Stomach (tissue), 4 donors: ENCODE results near the gene FOXP2.

Source experiments
- CTCF ChIP-seq, 7 experiments: fragments of 450-650 bp in 4 of 7; fragments of 200-600 bp in 3 of 7; sonication (generic) in 3 of 7; IDR thresholded peaks; one replicate each; pipeline ENCODE4 v1.5.1; 2016 to 2019; ENCODE audit warnings: antibody characterized with exemption in 7 of 7, control low read depth in 2 of 7, mild to moderate bottlenecking in 1 of 7
- EP300 ChIP-seq: sonication (generic); formaldehyde crosslinking; IDR thresholded peaks from one replicate; pipeline ENCODE4 v1.6.1; 2017; ENCODE audit warnings: antibody characterized with exemption

- no peak for TF ChIP-seq CTCF (IDR thresholded peaks at IDR 0.05)
- no peak for TF ChIP-seq EP300
Observed at GRCh38 chr7:114412548-114412947, 2.1 kb upstream of the FOXP2 start.
